Activated T-cell treated with anti-CD3 and anti-CD28 coated beads, Interleukin-2, amount 50 U/mL, for 1 hour (primary cell): ENCODE results near the gene RIPK3.
"Not testable (repeated sequence)": the region's sequence is repeated elsewhere in the genome, so short reads cannot be mapped to it uniquely, and the experiment has no call there.

Source experiments
- DNase-seq: peaks from one replicate; pipeline ENCODE4 v3.0.0-alpha.2; 2020

Gene RIPK3

GRCh38 chr14:24339284-24340151 is at the start of gene RIPK3:
TSS of gene RIPK3 (minus strand) at chr14:24339991. CDS start at chr14:24339826, 165 bp downstream.
- peak; percentile 75 for DNase-seq

- no peak for DNase-seq
These were observed 49.5 kb upstream of the RIPK3 start for GRCh38 chr14:24389226-24389848.

DNA sequence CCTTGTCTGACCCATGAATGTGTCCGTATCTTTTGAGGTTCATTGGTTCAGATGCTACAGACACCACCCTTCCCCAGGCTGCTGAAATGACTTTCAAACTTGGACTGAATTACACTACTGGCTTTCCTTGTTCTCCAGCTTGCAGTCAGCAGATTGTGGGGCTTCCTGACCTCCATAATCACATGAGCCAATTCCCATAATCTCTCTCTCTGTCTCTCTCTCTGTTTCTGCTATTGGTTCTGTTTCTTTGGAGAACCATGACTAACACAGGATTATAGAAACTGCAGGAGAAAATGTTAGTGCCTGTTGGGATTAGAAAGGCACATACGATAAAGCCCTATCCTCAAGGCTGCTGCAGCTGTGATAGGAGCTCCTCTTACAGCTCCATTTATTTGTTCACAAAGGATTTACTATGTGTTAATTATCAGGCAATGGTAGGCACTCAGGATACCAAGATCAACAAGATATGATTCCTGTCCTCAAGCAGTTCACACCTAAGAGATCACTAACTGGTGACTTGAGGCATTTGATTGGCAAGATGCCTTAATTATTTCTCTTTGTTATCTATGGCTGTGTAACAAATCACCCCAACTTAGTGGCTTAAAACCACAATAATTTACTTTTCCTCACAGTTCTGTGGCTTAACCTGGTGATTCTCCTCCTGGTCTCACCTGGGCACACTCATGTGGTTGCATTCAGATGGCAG is 48.8 kb upstream of the RIPK3 start:
- no peak for DNase-seq

GRCh38 chr14:24387579-24387978 is 47.8 kb upstream of the RIPK3 start:
- DNase-seq = not testable (repeated sequence)

- no peak for DNase-seq
These were observed 47.2 kb upstream of the RIPK3 start for GRCh38 chr14:24387009-24387345.

- DNase-seq = no peak
These were observed 45.7 kb upstream of the RIPK3 start for GRCh38 chr14:24385524-24385923.

GRCh38 chr14:24384169-24384568 is 44.4 kb upstream of the RIPK3 start:
- no peak for DNase-seq

DNA sequence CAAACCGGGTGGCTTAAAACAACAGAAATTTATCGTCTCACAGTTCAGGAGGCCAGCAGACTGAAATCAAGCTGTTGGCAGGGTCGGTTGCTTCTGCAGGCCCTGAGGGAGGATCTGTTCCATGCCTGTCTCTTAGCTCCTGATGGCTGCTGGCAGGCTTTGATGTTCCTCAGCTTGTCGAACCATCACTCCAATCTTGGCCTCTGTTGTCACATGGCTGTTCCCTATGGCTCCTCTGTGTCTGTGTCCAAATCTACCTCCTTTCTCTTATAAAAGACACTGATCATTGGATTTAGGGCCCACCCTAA is 42.2 kb upstream of the RIPK3 start:
- DNase-seq = no peak

DNA sequence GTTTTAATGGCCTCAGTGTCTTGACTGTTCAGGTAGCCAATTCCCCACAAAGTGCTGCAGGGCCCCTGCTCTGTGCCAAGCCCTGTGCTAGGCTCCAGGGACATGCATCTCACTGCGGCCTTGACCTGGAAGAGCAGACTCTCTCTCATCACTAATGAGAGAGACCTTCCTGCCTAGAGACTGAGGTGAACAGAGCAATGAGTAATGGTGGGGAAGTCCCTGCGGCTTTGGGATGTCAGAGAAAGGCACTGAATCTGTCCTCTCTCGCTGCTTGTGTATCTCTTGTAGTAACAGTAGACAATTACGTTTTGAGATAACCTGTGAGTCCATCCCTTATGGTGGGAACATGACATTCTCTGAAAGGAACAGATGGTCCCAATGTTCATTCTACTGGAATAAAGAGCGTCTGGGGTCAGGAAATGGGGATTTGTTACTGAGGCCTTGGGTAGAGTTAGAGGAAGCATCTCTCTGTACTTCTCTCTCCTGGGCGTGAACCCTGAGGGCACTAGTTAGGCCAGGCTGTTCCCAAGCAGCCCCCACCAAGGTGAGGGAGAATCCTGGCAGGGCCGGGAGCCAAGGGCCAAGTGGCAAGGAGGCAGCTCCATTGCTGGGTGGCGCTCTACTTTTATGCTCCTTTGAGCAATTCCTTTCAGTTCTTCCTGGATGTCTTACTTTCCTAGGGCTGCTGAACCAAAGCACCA is 41.7 kb upstream of the RIPK3 start:
- no peak for DNase-seq

GRCh38 chr14:24379907-24380730 is 40.3 kb upstream of the RIPK3 start:
- no peak for DNase-seq

DNA sequence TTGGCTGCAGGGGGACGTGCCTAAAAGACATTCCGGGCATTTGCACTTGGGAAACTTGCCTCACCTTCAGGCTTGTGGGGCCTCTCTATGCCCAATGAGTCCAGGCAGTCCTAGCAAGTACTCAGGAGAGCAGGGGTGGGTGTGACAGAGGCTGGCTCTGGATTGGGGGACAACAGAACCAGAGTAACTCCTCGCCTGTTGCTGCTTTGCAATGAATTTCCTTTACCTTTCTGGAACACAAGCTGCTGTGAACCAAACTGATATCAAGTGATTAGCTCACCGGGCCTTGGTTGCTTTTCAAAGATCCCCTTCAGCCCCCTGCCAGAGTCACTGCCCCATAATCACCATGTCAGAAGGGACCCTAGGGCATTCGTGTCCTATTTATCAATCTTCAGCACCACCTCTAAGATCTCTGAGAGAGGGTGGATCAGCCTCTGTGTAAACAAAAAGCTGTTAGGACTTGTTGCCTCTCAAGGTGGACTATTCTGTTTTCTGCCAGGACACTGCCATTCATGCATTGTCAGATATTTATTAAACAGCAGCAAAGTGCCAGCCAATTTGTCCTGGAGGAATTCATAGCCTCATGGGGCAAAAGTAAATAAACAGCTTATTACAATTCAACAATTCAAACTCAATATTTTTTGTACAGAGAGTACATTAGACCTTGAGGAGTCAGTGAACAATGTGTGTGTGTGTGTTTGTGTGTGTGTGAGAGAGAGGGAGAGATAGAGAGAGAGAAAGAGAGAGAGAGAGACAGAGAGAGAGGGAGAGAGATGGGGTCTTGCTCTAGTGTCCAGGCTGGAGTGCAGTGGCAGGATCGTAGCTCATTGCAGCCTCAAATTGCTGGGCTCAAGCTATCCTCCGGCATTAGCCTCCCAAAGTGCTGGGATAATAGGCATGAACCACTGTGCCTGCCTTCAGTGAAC is 39.5 kb upstream of the RIPK3 start:
- DNase-seq = no peak

DNA sequence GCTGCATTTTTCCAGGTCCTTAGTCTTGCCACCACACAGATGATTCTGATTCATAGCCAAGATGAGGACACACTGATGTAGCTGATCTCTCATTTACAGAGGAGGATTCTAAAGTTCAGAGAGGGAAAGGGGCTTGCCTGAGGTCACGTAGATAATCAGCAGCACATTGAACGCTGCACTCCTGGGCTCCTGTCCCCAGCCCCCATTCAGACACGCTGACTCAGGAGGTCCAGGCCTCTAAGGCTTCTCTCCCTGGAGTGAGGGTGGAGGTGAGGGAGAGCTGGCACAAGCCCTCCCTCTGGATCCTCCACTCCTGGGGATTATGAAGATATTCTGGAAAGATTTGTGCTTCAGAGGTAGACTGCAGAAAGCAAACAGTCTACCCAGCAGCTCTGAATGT is 38.5 kb upstream of the RIPK3 start:
- no peak for DNase-seq

DNA sequence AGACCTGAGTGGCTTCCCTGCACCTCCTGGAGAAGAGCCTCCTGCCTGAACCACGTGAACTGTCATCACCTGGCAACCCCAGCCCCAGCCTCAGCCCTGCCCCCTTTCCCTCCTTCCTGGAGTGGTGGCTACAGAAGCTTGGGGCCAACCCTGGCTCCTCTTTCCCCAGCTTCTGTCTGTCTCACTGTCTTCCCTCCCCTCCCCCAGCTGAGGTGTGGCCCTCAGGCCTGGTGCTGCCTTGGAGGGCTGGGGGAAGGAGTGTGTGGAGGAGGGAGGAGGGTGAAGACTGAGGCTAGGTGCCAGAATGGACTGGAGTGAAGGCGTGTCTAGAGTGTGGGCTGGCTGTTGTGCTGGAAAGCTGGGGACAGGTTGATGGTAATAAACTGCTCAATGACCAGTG is 37.9 kb upstream of the RIPK3 start:
- no peak for DNase-seq

DNA sequence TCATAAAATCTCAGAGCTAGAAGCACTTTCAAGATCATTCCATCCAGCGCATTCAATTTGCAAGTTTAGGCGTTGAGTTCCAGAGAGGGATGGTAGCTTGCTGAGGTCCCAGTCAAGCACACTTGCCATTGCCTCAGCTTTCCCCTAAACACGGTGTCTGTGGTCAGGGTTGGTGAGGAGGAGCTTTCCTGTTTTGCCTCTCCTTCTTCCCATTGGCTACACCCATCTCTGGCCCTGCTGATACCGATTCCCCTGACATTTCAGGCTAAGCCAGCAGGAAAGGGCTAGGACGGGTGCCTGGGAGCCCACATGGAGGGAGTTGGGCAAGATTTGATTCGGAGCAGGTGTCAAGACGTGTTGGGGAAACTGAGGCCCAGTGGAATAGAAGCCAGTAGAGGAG is 37.3 kb upstream of the RIPK3 start:
- DNase-seq = no peak

- DNase-seq = no peak
These were observed 36.8 kb upstream of the RIPK3 start for GRCh38 chr14:24376448-24377070.

DNA sequence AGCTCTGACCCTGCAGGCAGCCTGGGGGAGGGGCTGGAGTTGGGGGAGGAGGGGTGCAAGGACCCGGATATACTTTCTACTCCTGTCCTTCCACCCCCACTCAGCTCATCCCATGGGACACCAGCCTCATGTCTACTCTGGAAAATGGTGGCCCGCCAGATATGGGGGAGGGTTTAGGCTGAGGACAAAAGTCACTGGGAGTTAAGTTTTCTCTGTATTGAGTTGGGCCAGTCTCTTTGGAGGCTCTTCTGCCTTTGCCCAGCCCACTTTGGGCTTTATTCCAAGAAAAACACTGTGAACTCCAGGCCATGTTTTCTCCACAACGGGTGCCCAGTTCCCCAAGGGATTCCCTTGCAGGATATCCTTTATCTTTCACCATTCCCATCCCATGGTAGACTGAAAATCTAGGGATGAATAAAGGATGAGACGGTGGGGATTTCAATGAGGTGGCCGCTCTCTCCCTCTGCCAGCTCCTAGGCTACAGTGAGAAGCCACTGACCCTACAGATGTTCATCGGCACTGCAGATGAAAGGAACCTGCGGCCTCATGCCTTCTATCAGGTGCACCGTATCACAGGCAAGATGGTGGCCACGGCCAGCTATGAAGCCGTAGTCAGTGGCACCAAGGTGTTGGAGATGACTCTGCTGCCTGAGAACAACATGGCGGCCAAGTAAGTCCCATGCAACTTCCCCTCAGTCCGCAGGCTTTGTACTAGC is 33.1 kb upstream of the RIPK3 start:
- DNase-seq = no peak

GRCh38 chr14:24371605-24372004 is 31.8 kb upstream of the RIPK3 start:
- DNase-seq = not testable (repeated sequence)

DNA sequence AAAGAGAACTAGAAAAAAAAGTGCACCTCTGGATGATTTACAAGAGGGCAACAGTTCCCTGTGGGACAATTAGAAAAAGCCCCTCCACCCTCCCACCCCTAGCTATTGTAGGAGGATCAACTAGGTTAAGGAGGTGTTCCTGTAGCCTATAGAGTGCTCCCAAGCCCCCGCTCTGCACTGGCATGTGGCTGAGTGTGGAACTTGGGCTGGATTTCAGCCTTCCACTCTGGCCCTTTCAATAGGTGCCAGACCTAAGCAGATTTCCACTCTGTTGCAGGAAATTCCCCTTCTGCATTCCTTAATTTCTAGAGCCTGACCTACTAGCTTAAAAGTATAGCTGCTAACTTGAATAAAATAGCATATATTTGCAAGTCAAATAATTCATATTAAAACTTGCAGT is 31.0 kb upstream of the RIPK3 start:
- no peak for DNase-seq

DNA sequence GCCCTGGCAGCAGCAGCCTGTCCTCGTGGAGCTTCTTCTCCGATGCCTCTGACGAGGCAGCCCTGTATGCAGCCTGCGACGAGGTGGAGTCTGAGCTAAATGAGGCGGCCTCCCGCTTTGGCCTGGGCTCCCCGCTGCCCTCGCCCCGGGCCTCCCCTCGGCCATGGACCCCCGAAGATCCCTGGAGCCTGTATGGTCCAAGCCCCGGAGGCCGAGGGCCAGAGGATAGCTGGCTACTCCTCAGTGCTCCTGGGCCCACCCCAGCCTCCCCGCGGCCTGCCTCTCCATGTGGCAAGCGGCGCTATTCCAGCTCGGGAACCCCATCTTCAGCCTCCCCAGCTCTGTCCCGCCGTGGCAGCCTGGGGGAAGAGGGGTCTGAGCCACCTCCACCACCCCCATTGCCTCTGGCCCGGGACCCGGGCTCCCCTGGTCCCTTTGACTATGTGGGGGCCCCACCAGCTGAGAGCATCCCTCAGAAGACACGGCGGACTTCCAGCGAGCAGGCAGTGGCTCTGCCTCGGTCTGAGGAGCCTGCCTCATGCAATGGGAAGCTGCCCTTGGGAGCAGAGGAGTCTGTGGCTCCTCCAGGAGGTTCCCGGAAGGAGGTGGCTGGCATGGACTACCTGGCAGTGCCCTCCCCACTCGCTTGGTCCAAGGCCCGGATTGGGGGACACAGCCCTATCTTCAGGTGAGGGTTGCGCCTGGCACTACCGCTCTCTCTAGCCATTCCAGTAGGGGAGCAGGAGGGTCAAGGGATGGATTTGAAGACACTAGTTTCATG is 30.3 kb upstream of the RIPK3 start:
- DNase-seq = no peak
